ENCODE measurements around the gene PRKCA.

DNA sequence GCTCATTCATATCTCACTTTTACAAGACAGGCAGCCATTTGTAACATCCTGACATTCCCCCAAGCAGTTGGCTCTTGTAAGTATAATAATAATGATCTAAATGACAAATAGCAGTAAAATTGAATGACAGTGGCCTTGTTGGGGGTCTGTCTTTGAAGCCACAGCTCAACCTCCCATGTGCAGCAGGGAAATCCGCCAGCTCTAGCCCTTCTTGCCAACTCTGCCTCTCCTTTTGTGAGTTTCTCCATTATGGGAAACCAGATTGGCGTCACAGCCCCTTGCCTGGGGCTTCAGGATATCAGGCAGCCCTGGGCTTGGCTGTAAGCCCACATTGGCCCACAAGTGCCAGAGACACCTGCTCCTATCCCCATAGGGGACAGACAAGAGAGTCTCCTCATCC is 462.1 kb downstream of the PRKCA start:
- TF ChIP-seq EZH2 (IDR thresholded peaks at IDR 0.05) (no peak), POLR2AphosphoS5 (IDR thresholded peaks at IDR 0.05; ENCODE audit: borderline replicate concordance, low read depth, low read length) (no peak), FOXP2 (optimal IDR thresholded peaks at IDR 0.05; ENCODE audit: control extremely low read depth, extremely low read length, insufficient read depth) (peak; percentile 33)

Data from SK-N-MC (cell line).